K562 (cell line): ENCODE measurements around the gene HSF5. TPM values are rescaled to one million over a fixed set of nuclear protein-coding genes. Genes with fewer than 3 reads are reported as not detected.

ENCODE experiments used
- ATAC-seq: fragments of 200-7000 bp; cut with Tn5 transposase; 3 replicates; pipeline ENCODE4 v1.9.1; 2020; ENCODE audit warnings: moderate library complexity
- BruUV-seq: library from RNA; stranded (reverse); fragments of 400-500 nt; replicated peaks from 2 replicates; lab custom pipeline; 2021; lab: Mats Ljungman, UMichigan
- CTCF ChIA-PET: fragments of 300-600 bp; formaldehyde crosslinking; extraction: SDS; loops from one replicate; lab custom pipeline; 2021; ENCODE audit warnings: low intra/inter-chr PET ratio; lab: Yijun Ruan, JAX
- POLR2A ChIA-PET: fragments of 300-600, 350-650 bp; sonication (Branson Sonifier 250); formaldehyde crosslinking; extraction: SDS; loops from one replicate; lab custom pipeline; 2021; ENCODE audit warnings: antibody characterized with exemption, inconsistent platforms; lab: Yijun Ruan, JAX
- DNase-seq, 4 experiments: peaks; one replicate each; pipeline versions ENCODE4 v3.0.0 to v3.0.0-alpha.2; 2011 to 2018; ENCODE audit warnings: low spot score in 3 of 4, mixed read lengths in 3 of 4; ENCODE audit errors: extremely low read depth in 1 of 4
- FAIRE-seq: peaks from 2 replicates; lab custom pipeline; 2011; peaks lifted over from hg19 to GRCh38; lab: Jason Lieb, UNC
- H2AFZ ChIP-seq: 2 replicates; pipeline ENCODE4 v1.6.0; 2011; ENCODE audit warnings: low read depth, low read length, control low read depth, inconsistent platforms
- H3K27ac ChIP-seq: fragments of 200-600 bp; 3 replicates; pipeline ENCODE4 v1.8.0; 2011; ENCODE audit warnings: low read depth, mild to moderate bottlenecking, control low read depth, inconsistent platforms, low read length, moderate library complexity, mixed read lengths; ENCODE audit errors: extremely low read depth
- H3K27me3 ChIP-seq, 2 experiments: fragments of 300-600 bp in 1 of 2; 2 replicates in 1 of 2; 3 replicates in 1 of 2; pipeline versions ENCODE4 v1.6.0 to v1.8.0; 2011; ENCODE audit warnings: inconsistent platforms in 2 of 2, low read length in 2 of 2, mild to moderate bottlenecking in 1 of 2, mixed read lengths in 1 of 2, moderate library complexity in 1 of 2; ENCODE audit not compliant: control insufficient read depth in 2 of 2, insufficient read depth in 2 of 2
- H3K36me3 ChIP-seq: fragments of 300-600 bp; 3 replicates; pipeline ENCODE4 v1.8.0; 2011; ENCODE audit warnings: mild to moderate bottlenecking, low read length, inconsistent platforms; ENCODE audit not compliant: control insufficient read depth, insufficient read depth
- H3K4me1 ChIP-seq, 2 experiments: fragments of 200-600 bp in 1 of 2; replicated peaks in 1 of 2; 2 replicates in 1 of 2; 3 replicates in 1 of 2; pipeline versions ENCODE4 v1.5.1 to v1.8.0; 2011; ENCODE audit warnings: inconsistent platforms in 2 of 2, low read length in 2 of 2, mild to moderate bottlenecking in 1 of 2, mixed read lengths in 1 of 2, moderate library complexity in 1 of 2; ENCODE audit not compliant: control insufficient read depth in 2 of 2, insufficient read depth in 2 of 2
- H3K4me2 ChIP-seq: 2 replicates; pipeline ENCODE4 v1.6.1; 2011; ENCODE audit warnings: low read length, control low read depth, inconsistent platforms, mixed read lengths; ENCODE audit not compliant: insufficient read depth
- H3K4me3 ChIP-seq: fragments of 200-600 bp; sonication (generic), shearing (Covaris generic); 2 replicates; pipeline ENCODE4 v1.5.1; 2016; ENCODE audit warnings: control low read depth, inconsistent platforms
- H3K79me2 ChIP-seq: fragments of 200-600 bp; 3 replicates; pipeline ENCODE4 v1.8.0; 2011; ENCODE audit warnings: low read length, inconsistent platforms; ENCODE audit not compliant: control insufficient read depth, insufficient read depth
- H3K9ac ChIP-seq, 2 experiments: 2 replicates each; pipeline versions ENCODE4 v1.6.0 to v1.6.1; 2011; ENCODE audit warnings: low read depth in 2 of 2, low read length in 2 of 2, control low read depth in 1 of 2, inconsistent platforms in 1 of 2, mild to moderate bottlenecking in 1 of 2, mixed read lengths in 1 of 2; ENCODE audit not compliant: insufficient read depth in 1 of 2
- H3K9me1 ChIP-seq: one replicate; pipeline ENCODE4 v1.6.0; 2011; ENCODE audit warnings: inconsistent platforms, mild to moderate bottlenecking, low read length, moderate library complexity; ENCODE audit not compliant: control insufficient read depth, insufficient read depth
- H3K9me3 ChIP-seq: replicated peaks from 2 replicates; pipeline ENCODE4 v1.5.1; 2011; ENCODE audit warnings: low read depth, low read length, inconsistent platforms; ENCODE audit not compliant: control insufficient read depth, insufficient read depth
- H4K20me1 ChIP-seq: replicated peaks from 2 replicates; pipeline ENCODE4 v1.6.1; 2011; ENCODE audit warnings: low read length, inconsistent platforms, mixed read lengths; ENCODE audit not compliant: control insufficient read depth, insufficient read depth
- CBFA2T2 ChIP-seq: fragments of 450-650 bp; conservative IDR thresholded peaks from 2 replicates; pipeline ENCODE4 v1.6.1; 2017; ENCODE audit warnings: mild to moderate bottlenecking
- GTF2E2 ChIP-seq: fragments of 200-800 bp; sonication (Bioruptor generic); IDR thresholded peaks from 2 replicates; pipeline ENCODE4 v1.6.1; 2016; ENCODE audit warnings: missing genetic modification characterization, missing compliant biosample characterization
- PHF20 ChIP-seq: fragments of 450-650 bp; IDR thresholded peaks from 2 replicates; pipeline ENCODE4 v1.6.1; 2018; ENCODE audit not compliant: partially characterized antibody
- ZNF217 ChIP-seq: sonication (generic); formaldehyde crosslinking; IDR thresholded peaks from 2 replicates; pipeline ENCODE4 v1.8.0; 2022; ENCODE audit warnings: mild to moderate bottlenecking, missing genetic modification reagents
- WGBS: fragments of 100-300 bp; shearing (Covaris generic); methylation state at CpG from one replicate; pipeline ENCODE4 v1.1.6; 2016; ENCODE audit warnings: low coverage, mixed read lengths; ENCODE audit not compliant: insufficient coverage; ENCODE audit errors: missing lambda C conversion rate; 5-methylcytosine and 5-hydroxymethylcytosine counted together
- in situ Hi-C: fragments of 300-500 bp; cut with MboI; formaldehyde crosslinking; loops from 4 replicates; pipeline ENCODE4 v1.15.0; 2018; ENCODE audit warnings: inconsistent platforms, mixed read lengths
- intact Hi-C: fragments of 100-400 bp; cut with micrococcal nuclease; formaldehyde crosslinking; loops from 2 replicates; pipeline ENCODE4 v1.14.2; 2022
- polyA plus RNA-seq, 8 experiments: library from polyadenylated mRNA; depleted of rRNA in 4 of 8; stranded (reverse) in 5 of 8; unstranded in 3 of 8; fragments of >200 nt; fragmentation: Nextera tagmentation in 2 of 8; fragmentation: Illumina TruSeq in 1 of 8; extraction: Ambion mirVana in 2 of 8; extraction: Trizol in 1 of 8; gene quantifications; 2 replicates each; pipeline versions ENCODE4 v1.2.1 to v1.2.3, GENCODE V29; 2011 to 2014; ENCODE audit warnings: inconsistent platforms in 1 of 8, missing spikeins in 1 of 8
- total RNA-seq, 7 experiments: library from RNA; depleted of rRNA in 6 of 7; stranded (reverse); fragments of >200 nt in 6 of 7; fragmentation: Illumina TruSeq in 2 of 7; extraction: Trizol in 2 of 7; gene quantifications; 2 replicates each; pipeline versions ENCODE4 v1.2.1 to v1.2.3, GENCODE V29; 2011 to 2021; ENCODE audit warnings: low replicate concordance in 1 of 7
- TF ChIP-seq, protein P1 (sequence below): fragments of 250-450 bp; sonication (Bioruptor Pico); IDR thresholded peaks from 2 replicates; pipeline ENCODE4 v1.4.0; 2020; ENCODE audit warnings: mild to moderate bottlenecking

Gene HSF5
- total and polyA plus RNA-seq, 9 of the 15 experiments (the other 6 are each of a cell fraction or from before 2014, with no cell fraction given) = 0.04 TPM; not detected in 8

DNA sequence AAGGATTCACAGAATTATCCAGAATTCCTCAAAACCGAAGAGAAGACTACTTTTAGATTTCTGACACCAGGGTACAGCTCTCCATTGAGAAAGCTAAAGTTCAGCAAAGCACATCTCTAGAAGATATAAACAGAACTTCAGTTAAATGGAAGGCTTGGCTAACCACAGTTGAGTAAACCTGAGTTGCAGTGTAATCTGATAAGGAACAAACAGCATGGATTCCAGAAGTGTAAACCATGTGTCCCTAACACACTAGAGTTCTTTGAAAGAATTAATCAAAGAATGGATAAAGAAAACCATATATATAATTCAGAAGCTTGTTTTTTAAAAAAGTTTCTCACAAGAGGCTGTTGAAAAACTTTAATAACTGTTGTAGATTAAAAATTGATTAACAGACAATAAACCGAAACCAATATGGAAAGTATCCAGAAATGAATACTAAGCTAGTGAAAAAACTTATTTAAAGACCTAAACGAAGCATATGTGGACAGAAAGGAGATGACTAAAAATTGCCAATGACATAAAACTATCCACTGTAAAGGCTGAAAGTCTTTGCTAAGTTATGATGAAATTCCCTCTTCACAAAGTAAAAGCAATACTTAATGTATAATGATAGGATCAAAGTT is 75.1 kb downstream of the HSF5 start (continued):
- no peak for TF ChIP-seq GTF2E2 (tag)
- TF ChIP-seq, protein P1, sequence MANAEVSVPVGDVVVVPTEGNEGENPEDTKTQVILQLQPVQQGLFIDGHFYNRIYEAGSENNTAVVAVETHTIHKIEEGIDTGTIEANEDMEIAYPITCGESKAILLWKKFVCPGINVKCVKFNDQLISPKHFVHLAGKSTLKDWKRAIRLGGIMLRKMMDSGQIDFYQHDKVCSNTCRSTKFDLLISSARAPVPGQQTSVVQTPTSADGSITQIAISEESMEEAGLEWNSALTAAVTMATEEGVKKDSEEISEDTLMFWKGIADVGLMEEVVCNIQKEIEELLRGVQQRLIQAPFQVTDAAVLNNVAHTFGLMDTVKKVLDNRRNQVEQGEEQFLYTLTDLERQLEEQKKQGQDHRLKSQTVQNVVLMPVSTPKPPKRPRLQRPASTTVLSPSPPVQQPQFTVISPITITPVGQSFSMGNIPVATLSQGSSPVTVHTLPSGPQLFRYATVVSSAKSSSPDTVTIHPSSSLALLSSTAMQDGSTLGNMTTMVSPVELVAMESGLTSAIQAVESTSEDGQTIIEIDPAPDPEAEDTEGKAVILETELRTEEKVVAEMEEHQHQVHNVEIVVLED = no peak
- no peak for TF ChIP-seq ZNF217 (CRISPR knock-in tag)

DNA sequence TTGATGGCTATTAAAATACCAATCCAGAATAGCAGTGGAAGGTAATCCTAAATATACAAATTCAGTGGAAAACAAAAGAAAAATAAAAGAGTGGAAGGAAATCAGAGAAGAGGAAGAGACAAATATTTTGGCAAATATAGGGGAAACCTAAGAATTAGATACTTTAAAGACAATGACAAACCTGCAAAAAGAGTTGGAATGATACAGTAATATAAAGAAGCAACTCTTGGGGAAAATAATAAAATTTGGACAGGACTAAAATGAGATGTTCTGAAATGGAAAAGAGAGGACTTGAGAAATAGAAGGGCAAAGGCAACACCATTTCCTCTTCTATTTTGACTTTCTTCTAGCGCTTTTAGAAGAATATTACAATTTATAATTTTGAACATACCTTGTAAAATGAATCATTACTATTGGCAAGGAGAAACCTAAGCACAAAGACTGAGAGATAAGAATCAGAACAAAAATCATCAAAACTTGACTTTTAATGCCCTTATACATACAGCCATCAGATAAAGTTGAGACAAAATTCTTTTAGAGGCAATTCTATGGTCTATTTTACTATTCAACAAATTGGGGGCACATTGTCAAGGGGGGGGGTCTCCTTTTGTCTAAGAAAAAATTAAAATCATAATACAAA is 76.0 kb downstream of the HSF5 start:
- H3K9me1 ChIP-seq = no peaks in the 10 kb centered on the region
- no peak overlapping the region for H2AFZ ChIP-seq
- peaks cover 7 to 11% of the 10 kb centered on the region in 2 experiments; a peak in 4 of 5 replicates for H3K4me1 ChIP-seq
- intact Hi-C loops = no loop called here
- ChIA-PET CTCF (no interaction called here), POLR2A (interaction anchor here (1.7 to 5.8 kb wide), 2 partner anchors 68 to 80 kb away, joined by 3 to 79 read pairs; no protein-coding TSS in a partner anchor)
- H3K9ac ChIP-seq = no peak overlapping the region
- peaks cover 53% of the 10 kb centered on the region for H3K79me2 ChIP-seq
- FAIRE-seq (no peak), DNase-seq (no peak), ATAC-seq (no peak)
- in situ Hi-C loops = no loop called here
- no peak for TF ChIP-seq PHF20
- no peak for TF ChIP-seq CBFA2T2
- no peak overlapping the region for H3K4me3 ChIP-seq
- no peaks in the 10 kb centered on the region for H3K9me3 ChIP-seq
- H3K27ac ChIP-seq = no peak overlapping the region
- BruUV-seq = no TSS peak
- no peaks in the 10 kb centered on the region for H3K27me3 ChIP-seq
- WGBS = 74% methylated on average over 1 of the region's 1 CpG
- H3K36me3 ChIP-seq = no peaks in the 10 kb centered on the region
- no peak overlapping the region for H3K4me2 ChIP-seq
- no peaks in the 10 kb centered on the region for H4K20me1 ChIP-seq
